GM18498 (cell line): ENCODE measurements around the gene SV2A.
"Not testable (repeated sequence)": the region's sequence is repeated elsewhere in the genome, so short reads cannot be mapped to it uniquely, and the experiment has no call there.

Experiments used
- ATAC-seq: cut with Tn5 transposase; IDR thresholded peaks from one replicate; pipeline ENCODE4 v1.9.1; 2021; ENCODE audit warnings: mild to moderate bottlenecking, moderate library complexity; ENCODE audit not compliant: unreplicated experiment

The SV2A gene, protein sequence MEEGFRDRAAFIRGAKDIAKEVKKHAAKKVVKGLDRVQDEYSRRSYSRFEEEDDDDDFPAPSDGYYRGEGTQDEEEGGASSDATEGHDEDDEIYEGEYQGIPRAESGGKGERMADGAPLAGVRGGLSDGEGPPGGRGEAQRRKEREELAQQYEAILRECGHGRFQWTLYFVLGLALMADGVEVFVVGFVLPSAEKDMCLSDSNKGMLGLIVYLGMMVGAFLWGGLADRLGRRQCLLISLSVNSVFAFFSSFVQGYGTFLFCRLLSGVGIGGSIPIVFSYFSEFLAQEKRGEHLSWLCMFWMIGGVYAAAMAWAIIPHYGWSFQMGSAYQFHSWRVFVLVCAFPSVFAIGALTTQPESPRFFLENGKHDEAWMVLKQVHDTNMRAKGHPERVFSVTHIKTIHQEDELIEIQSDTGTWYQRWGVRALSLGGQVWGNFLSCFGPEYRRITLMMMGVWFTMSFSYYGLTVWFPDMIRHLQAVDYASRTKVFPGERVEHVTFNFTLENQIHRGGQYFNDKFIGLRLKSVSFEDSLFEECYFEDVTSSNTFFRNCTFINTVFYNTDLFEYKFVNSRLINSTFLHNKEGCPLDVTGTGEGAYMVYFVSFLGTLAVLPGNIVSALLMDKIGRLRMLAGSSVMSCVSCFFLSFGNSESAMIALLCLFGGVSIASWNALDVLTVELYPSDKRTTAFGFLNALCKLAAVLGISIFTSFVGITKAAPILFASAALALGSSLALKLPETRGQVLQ

DNA sequence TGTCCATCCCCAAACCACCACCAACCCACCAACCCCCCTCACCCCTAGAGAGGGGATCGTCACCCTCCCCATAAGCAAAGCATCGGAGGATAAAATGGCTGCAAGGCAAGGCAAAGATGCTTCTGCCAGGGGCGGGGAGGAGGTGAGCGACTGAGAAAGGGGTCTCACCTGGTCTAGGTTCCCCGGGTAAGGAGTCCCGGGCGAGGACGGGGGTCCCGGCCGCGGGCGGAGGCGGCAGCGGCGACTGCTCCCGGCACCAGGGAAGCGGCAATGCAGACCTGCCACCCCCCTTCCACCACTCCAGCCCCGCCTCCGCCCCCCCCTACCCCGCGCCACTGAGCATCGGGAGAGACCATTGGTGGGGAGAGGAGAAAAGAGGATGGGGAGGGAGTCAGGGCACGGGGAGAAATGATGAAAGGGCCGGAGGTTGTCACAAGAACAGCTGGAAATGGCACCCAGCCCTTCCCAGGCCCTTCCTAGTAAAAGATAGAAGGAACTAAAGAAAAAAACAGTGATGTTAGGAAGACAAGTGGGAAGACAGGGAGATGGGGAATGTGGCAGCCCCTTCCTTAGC is at the start of gene SV2A:
SV2A (minus strand) TSS at position 274 of the 574 bp plus-strand sequence. CDS start 4,004 bp downstream, outside the sequence.
- ATAC-seq, result no peak

DNA sequence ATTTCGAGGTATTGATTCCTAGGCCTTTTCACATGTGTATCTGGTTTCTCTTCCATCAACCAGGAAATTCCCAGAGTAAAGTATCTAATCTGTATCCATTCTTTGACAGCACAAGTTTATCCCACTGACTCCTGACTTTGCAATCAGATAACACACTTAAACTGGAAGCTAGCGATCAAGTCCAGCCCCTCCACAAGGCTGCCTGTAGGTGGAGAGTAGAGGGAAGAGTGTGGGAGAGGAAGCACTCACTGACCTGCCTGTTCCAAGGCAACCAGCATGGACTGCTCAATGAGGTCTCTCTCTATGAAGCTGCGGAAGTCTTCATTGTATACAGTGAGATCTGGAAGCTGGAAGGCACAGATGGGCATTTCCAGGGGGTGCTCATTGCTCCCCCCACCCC is 49.4 kb upstream of the SV2A start:
- no peak for ATAC-seq

DNA sequence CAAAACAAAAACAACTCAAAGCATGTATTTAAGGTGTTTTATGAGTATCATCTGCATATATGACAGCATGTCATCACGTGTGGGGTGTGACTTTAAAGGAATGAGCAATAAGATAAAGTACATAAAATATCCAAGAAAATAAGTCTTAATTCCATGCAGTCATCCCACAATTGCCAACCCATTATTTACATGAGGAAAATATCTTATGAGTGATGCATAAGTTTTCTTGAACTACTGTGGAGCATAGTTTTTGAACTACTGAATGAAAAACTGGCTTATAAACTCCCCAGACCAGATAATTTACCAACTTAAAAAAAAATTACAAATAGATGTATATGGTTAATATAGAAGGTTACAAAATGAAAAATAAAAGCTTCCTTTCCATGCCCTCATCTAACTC is 48.8 kb upstream of the SV2A start:
- no peak for ATAC-seq

DNA sequence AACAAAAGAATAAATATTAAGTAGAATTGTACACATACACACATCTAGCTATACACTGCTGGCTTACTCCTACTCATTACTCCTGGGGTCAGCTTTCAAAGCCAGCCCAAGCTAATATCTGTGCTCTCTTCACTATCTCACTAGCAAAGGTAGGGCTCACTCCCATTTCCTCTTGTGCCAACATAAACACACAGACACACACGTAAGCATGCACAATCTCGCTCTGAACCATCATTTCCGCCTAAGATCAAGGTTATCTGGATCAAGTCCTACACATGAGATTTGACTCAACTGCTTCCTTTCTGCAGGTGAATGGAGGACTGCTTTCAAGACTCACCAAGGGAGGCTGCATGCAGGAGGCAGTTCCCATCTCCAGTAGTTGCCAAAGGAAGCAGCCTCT is 47.8 kb upstream of the SV2A start:
- ATAC-seq, result no peak

DNA sequence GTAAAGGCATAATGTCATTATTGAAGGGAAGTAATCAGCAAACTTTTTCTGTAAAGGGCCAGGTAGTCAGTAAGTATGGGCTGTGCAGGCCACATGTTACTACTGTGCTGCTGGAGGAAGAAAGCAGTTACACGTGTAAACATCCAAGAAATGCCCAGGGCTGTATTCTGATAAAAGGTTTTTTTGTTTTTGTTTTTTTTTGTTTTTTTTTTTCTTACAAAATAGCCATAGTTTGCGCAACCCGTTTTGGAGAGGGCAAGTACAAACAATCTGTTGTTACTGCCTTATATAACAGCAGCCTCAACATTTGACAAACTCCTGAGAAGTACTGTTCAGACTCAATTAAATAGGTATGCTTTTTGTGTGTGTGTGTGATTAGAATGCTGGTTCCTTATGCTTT is 45.7 kb upstream of the SV2A start:
- no peak for ATAC-seq

DNA sequence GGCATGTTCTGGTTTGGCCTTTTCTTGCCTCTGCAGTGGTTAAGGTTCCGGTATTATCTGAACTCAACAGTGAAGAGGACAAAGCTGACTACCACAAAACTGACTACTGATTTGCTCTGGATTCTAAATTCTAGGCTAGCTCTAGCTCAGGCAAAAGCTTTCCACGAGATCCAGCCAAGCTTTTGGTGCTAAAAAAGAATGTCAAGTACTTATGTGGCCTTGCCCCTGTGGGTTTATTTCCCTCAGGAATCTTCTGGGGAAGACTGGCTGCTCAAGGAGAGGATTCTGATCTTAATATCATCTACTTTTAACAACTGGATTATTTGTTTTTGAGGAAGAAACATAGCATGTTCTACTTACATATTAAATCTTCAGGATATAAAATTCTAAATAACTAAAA is 45.1 kb upstream of the SV2A start:
- no peak for ATAC-seq

DNA sequence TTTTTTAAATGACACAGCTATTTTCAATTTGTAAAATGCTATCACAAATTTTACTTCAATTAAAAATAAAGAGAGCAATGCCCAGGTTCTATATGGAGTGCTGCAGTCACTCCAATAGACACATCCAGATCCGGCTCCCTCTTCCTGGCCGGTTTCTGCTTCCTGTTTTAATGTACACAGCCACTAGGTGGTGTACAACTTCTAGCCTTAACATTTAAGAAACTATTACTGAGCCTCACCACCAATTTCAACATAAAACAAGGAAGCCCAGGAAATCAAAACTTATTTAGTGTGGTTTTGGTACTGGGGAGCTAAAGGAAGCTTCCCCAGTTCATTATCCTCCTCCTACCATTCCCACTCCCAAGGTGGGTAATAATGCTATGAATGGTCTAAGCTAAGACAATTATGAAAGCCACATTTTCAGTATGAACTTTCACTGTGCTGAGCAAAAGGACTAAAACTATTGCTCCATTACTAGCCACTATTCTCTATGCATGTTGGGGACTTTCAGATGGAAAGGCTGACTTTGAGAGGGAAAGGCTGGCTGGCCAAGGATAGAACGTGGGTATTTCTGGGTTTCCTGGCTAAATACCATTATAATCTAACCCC is 44.5 kb upstream of the SV2A start:
- ATAC-seq, result no peak

DNA sequence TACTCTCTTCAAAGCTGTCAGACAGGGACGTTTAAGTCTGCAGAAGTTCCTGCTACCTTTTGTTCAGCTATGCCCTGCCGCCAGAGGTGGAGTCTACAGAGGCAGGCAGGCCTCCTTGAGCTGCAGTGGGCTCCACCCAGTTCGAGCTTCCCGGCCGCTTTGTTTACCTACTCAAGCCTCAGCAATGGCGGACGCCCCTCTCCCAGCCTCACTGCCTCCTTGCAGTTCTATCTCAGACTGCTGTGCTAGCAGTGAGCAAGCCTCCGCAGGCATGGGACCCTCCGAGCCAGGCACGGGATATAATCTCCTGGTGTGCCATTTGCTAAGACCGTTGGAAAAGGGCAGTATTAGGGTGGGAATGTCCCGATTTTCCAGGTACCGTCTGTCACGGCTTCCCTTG is 39.9 kb upstream of the SV2A start:
- not testable (repeated sequence) for ATAC-seq

DNA sequence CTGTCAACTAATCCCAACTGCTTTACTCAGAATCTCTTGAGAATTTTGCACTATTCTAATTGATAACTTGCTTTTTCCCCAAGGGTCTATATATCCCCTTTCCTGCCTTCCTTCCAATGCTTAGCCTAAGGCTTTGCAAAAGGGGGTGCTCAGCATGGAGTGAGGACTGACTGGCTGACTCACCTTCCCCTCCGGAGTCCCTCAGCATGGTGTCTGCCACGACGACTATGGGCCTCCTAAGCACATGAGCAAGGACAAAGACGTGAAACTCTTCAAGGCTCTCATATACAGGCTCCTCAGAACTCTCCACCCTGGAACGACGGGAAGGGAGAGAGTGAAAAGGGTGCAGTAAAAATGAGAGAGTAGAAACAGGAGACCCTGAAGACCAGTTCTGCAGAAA is 32.3 kb upstream of the SV2A start:
- ATAC-seq, result no peak

DNA sequence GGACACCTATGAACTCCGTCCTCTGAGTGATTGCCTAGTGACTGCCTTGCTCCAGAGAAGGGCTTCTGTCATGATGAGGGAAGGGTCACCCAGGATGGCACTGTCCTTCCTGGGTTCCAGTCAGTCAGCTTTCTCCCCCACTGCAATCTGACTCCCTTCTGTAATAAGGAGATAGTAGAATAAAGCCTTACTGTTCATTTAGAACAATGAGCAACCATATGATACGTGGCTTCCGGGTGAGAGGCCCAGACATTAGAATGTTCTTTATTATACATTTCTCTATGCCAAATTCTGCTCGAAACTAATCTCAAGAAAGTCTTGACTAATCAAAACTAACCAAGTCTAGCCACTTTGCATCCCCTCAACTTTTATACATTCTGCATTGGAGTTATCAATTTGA is 27.6 kb upstream of the SV2A start:
- no peak for ATAC-seq

DNA sequence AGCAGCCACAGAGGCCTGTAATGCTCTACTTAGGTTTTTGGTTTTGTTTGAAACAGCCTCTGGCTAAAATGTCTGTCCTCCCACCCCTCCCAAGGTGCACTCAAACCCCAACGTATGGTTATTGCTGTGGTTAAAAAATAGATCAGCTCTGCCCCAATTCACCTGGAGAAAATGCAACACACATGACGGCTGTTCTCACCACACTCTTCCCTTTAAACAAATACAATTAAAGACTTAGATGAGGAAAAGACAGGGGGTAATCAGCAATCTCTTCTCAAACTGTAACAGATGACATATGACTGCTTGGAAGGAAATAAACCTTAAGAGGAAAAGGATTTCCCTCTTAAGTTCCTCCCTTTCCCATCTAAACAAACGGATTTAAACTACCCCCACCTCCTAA is 25.2 kb upstream of the SV2A start:
- no peak for ATAC-seq

DNA sequence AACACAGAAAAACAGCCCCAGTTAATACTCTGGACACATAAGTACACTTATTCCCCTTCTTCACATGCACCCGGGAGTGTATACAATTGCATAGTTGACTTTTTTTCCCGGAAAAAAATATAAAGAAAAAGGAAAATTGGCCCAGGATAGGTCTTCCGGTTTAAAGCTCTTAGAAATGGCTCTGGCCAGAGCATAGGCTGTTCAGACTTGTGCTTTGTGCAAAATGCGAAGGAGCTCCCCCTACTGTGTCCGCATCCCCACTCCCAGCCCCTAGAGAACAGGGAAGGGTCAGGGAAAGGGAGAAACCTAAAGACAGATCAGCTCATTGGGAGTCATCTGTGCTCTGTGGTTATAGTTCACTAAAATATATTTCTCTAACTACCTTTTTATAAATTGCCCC is 24.6 kb upstream of the SV2A start:
- ATAC-seq, result no peak

DNA sequence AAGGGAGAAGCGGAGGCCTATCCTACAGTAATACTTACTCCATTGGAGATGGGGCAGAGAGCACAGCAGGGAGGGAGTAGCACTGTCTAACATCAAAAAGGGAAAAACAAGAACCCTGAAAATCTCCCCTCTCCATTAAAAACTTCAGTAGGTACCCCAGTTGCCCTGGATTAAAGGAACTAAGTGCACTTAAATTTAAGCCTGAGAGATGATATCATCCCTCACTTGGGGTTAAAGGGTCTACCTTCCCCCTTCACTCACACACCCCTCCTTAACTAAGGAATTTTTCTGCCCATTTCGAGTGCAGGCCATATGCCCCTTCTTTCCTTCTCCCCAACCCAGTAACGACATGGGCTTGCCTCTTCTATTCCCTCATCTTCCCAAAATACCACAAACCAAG is 22.8 kb upstream of the SV2A start:
- ATAC-seq, result no peak

DNA sequence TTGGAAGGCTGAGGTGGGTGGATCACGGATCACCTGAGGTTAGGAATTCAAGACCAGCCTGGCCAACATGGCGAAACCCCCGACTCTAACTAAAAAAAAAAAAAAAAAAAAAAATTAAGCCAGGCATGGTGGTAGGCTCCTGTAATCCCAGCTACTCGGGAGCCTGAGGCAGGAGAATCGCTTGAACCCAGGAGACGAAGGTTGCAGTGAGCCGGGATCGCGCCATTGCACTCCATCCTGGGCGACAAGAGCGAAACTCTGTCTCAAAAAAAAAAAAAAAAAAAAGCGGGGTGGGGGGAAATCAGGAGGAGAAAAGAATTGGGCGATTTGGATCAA is 21.0 kb upstream of the SV2A start:
- ATAC-seq, result not testable (repeated sequence)

DNA sequence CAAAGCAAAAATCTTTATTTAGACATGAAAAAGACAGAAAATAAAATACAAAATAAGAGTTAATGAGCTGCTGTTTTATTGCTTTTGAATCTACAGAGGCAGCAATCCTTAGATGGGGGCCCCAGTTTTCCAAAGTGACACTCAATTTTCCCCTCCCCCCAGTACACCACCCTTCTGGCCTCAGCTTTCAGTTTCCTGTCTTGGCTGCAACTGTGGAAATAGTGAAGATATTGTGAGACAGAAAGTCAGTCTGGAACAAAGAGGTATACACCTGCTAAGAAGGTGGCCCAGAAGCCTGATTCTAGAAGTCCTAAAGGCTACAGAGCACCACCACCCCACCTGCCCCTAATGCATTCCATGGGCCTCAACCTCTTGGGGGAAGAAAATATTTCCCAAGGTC is 20.1 kb upstream of the SV2A start:
- ATAC-seq, result no peak

DNA sequence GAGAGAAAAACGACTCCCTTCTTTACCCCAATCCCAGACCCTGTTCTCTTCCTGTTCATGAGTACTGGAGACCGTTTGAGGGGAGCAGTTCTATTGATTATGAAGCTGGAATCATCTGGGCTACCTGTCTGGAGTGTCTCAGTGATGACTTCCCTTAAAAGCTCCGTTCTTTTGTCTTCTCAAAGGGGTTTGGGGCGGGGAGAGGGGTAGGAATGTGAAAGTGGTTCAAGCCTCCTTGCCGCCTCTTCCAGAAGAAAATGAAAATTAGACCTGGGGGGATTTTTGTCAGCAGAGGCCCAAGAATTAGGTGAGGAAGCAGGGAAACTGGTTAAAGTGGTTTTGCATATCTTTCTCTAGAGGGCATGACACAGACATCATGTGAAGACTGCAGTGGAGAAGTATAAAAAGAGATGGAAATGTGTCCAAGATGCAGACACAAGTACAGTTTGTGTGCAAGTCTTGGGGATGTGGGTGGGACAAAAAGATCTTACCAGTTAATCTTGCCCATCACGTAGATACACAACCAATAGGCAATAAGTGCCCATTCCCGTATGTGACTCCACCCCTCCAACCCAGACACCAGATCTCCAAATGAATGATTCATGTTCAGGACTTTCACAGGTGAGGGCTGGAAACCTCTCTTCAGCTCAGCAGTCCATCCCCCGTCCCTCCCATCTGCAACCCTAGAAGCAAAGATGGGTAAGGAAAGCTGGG is 19.5 kb upstream of the SV2A start:
- no peak for ATAC-seq

DNA sequence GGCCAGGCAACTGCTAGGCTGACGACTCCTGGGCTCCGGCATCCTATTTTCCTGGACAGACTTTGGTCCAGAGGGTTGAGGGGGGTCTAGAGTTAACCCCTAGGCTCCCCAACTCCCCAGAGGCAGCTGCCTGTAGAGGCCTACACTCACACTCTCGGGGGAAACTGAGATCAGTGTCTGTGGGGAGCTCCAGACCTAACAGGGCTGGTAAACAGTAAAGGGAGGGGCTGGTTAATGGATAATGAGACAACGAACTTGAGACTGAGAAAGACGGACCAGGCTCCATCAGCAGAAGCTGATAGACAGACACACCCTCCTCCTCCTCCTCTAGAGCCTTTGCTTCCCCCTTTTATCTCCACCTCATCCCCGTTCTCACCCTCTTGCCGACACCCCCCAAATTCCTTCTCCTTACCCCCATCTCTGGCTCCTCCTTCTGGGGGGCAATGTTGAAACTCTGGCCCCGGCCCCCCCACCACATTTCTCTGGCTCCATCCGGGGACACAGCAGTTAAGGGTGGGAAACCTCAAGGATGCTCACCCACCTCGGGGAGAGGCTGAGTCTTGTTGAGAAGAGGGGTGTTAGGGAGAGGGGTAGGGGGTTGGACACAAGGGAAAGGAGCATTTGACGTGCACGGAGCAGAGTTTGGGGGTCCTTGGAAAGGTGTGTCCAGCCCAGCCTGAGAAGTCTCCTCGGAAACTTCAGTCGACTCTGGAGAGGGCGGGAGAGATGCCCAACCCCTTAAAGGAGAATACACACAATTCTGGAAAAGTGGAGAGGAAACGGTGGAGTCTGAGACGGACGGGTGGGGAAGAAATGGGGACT is 18.7 kb upstream of the SV2A start, which contains the start of gene MTMR11:
MTMR11 (minus strand) TSS at position 710 of the 822 bp plus-strand sequence; CDS start at position 478, 232 bp downstream.
- no peak for ATAC-seq

DNA sequence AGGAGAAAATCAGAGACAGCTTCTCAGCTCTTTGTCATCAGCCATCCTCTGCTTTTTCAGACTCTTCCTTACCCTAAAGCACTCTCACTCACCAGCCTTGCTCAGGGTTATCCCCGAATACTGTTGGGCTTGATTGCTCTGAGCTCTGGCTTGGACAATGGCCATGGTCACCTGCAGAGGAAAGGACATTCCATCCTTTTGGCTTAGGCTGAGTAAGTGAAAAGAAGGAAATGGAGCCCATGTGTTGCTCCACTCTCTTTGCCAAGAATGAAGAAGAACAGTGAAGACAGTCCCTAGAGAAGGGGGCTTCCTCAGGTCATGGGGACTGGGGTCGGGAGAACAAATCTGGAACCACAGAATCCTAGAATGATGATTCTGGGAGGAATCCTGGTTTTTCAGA is 16.7 kb upstream of the SV2A start:
- ATAC-seq, result no peak

DNA sequence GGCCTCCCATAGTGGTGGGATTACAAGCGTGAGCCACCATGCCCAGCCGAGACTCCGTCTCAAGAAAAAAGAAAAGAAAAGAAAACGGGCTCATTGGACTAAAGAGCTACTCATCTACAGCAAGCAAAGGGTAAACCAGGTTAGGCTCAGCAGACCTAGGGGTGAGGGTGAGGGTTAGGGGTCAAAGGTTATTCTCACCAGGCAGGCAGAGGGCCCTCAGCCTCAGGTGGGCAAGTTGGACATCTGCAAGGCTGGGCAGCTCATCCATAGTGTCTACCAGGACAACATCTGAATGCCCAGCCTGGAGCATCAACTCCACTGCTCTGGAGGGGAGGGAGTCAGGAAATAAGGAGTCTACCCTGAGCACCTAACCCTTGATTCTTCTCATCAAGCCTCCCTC is 15.6 kb upstream of the SV2A start:
- ATAC-seq, result no peak

DNA sequence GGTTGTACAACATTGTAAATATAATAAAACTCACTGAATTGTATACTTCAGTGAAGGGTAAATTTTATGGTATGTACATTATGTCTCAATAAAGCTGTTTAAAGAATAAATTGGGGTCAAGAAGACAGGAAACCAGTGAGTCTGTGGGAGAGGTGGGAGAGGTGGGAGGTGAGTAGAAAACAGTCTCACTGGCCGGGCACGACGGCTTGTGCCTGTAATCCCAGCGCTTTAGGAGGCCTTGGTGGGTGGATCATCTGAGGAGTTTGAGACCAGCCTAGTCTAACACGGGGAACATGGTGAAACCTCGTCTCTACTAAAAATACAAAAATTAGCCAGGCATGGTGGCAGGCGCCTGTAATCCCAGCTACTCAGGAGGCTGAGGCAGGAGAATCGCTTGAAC is 14.8 kb upstream of the SV2A start:
- ATAC-seq, result no peak
